ENCODE measurements around the gene KLHL3.

KLHL3 gene

GRCh38 chr5:137703565-137703964, 32.3 kb downstream of the KLHL3 start:
- no peak for TF ChIP-seq CTCF (IDR thresholded peaks at IDR 0.05; ENCODE audit: low read depth, low read length, missing control alignments)

DNA sequence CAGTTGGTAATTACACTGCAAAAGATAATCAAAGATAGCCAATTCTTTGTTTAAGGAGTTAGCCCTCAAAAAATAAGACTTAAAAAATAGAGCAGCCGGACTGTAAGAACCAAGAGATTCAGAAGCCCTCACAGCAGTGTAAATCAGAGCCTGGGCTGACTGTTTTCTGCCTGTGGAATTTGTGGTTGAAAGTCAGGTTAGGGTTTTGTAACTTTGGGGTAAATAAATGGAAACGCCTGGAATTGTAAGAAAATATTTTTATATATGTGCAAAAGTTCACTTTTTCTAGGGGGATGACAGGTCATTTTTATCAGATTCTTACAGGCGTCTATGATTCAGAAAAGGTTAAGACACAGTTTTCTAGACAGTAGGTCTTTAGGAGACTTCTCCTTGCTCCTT, 35.6 kb downstream of the KLHL3 start:
- no peak for DNase-seq (ENCODE audit: extremely low read depth, low read depth)
- H3K4me3 ChIP-seq (replicated peaks; ENCODE audit: low read depth, low read length) = no peak overlapping the region
- no peak for TF ChIP-seq CTCF (IDR thresholded peaks at IDR 0.05; ENCODE audit: low read depth, low read length, missing control alignments)

More at GRCh38 chr5:137703565-137703964, 32.3 kb downstream of the KLHL3 start:
- no peak overlapping the region for H3K4me3 ChIP-seq (replicated peaks; ENCODE audit: low read depth, low read length)
- no peak for DNase-seq (ENCODE audit: extremely low read depth, low read depth)

- H3K4me3 ChIP-seq (replicated peaks; ENCODE audit: low read depth, low read length) = no peak overlapping the region
- DNase-seq (ENCODE audit: extremely low read depth, low read depth) = no peak
- no peak for TF ChIP-seq CTCF (IDR thresholded peaks at IDR 0.05; ENCODE audit: low read depth, low read length, missing control alignments)
Observed at GRCh38 chr5:137699336-137700281, 36.3 kb downstream of the KLHL3 start.

GRCh38 chr5:137696481-137696880, 39.4 kb downstream of the KLHL3 start:
- DNase-seq (ENCODE audit: extremely low read depth, low read depth) = no peak
- no peak for TF ChIP-seq CTCF (IDR thresholded peaks at IDR 0.05; ENCODE audit: low read depth, low read length, missing control alignments)
- H3K4me3 ChIP-seq (replicated peaks; ENCODE audit: low read depth, low read length) = no peak overlapping the region

DNA sequence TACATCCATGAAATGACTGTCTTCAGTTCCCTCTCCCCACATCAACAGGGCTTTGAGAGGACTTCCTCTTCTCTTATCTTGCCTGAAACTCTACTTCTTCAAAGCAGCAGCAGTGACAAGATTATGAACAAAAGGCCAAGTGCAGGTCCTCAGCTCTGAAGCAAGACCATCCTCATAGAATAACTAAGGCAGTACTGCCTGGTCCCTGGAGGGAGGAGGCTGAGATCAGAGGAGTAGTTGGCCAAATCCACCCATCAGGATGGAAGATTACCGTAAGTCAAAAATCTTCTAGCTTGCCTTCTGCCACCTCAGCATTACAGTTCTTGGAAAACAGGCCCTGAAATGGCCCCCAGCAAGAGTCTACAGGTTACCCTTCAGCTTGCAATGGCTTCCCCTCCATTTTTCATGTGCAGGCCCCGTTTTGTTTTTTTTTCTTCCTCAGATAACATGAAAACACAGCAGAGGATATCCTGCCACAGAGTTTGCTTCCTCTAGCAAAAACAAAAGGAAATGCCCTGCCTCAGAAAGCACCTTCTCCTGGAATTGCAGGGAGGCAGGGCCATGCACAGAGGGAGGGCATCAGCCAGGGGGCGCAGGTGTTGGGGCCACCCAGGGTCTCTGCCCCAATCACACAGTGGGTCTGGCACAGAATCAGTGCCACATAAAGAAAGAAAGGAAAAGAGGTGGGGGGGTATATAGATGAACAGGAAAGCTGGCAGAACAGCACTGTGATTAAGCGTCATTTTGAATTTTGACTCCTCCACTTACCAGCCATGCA, 40.0 kb downstream of the KLHL3 start:
- no peak for DNase-seq (ENCODE audit: extremely low read depth, low read depth)
- TF ChIP-seq CTCF (IDR thresholded peaks at IDR 0.05; ENCODE audit: low read depth, low read length, missing control alignments) = peak; percentile 6
- H3K4me3 ChIP-seq (replicated peaks; ENCODE audit: low read depth, low read length) = no peak overlapping the region

DNA sequence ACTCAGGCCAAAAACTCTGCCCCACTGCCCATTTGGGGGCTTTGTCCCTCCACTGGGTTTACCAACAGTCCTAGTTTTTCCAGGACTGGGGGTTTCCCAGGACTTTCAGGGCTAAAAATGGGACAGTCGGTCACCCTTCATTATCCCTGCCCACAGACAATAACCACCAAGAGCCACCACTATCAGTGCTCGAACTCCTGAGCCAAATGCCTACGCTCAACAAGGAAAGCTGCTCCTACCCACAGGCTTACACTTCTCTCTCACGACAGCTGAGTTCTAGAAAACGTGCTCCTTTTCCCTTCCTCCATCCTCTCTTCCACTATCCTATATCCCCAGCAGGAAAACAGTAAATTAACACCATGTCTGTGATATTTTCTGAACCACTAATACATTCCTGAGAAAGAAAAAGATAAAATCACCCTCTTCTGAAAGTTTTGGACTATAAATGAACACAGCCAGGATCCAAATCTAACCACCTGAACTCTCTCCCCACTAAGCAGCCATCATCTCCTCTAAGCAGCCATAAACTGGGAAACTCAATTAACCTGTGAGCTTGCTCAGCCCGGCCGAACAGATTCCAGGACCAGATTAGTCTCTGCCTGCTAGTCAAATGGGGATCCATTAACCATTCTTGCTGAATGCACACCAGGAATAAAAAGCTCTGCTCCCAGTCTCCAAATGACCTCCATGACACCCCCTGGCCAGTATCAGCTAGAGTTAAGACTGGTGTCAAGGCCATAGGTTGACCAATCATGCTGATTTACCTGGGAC, 41.8 kb downstream of the KLHL3 start:
- TF ChIP-seq CTCF (IDR thresholded peaks at IDR 0.05; ENCODE audit: low read depth, low read length, missing control alignments) = no peak
- DNase-seq (ENCODE audit: extremely low read depth, low read depth) = no peak
- no peak overlapping the region for H3K4me3 ChIP-seq (replicated peaks; ENCODE audit: low read depth, low read length)

Measured in HFF-Myc (cell line).